ENCODE results near the gene KANSL2.

- TF ChIP-seq, protein P1, sequence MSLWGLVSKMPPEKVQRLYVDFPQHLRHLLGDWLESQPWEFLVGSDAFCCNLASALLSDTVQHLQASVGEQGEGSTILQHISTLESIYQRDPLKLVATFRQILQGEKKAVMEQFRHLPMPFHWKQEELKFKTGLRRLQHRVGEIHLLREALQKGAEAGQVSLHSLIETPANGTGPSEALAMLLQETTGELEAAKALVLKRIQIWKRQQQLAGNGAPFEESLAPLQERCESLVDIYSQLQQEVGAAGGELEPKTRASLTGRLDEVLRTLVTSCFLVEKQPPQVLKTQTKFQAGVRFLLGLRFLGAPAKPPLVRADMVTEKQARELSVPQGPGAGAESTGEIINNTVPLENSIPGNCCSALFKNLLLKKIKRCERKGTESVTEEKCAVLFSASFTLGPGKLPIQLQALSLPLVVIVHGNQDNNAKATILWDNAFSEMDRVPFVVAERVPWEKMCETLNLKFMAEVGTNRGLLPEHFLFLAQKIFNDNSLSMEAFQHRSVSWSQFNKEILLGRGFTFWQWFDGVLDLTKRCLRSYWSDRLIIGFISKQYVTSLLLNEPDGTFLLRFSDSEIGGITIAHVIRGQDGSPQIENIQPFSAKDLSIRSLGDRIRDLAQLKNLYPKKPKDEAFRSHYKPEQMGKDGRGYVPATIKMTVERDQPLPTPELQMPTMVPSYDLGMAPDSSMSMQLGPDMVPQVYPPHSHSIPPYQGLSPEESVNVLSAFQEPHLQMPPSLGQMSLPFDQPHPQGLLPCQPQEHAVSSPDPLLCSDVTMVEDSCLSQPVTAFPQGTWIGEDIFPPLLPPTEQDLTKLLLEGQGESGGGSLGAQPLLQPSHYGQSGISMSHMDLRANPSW (CRISPR knock-in tag; IDR thresholded peaks at IDR 0.05; ENCODE audit: borderline replicate concordance) = no peak
- no peak for TF ChIP-seq CBX1 (IDR thresholded peaks at IDR 0.05; ENCODE audit: low read depth)
- TF ChIP-seq RFX5 (IDR thresholded peaks at IDR 0.05; ENCODE audit: low read depth, low read length) = no peak
- no peak for TF ChIP-seq CTCF (CRISPR knock-in tag; IDR thresholded peaks at IDR 0.05)
Observed at GRCh38 chr12:48627556-48627955, 54.5 kb downstream of the KANSL2 start.
